A673 (cell line): ENCODE data around the gene TTL.
"Not testable (repeated sequence)": the region's sequence is repeated elsewhere in the genome, so short reads cannot be mapped to it uniquely, and the experiment has no call there.

Source experiments
- EZH2 ChIP-seq: fragments of 200-600 bp; sonication (generic); IDR thresholded peaks from 2 replicates; pipeline ENCODE4 v1.6.1; 2017; ENCODE audit warnings: borderline replicate concordance, low read depth, mild to moderate bottlenecking, mixed read lengths, antibody characterized with exemption, low read length; ENCODE audit not compliant: poor library complexity, severe bottlenecking
- TF ChIP-seq, protein P1 (sequence below): fragments of 300-800, 200-600 bp; sonication (generic); conservative IDR thresholded peaks from 2 replicates; pipeline ENCODE4 v1.5.1; 2017; ENCODE audit warnings: low read depth, mild to moderate bottlenecking, antibody characterized with exemption, low read length, moderate library complexity, mixed read lengths

- TF ChIP-seq, protein P1, sequence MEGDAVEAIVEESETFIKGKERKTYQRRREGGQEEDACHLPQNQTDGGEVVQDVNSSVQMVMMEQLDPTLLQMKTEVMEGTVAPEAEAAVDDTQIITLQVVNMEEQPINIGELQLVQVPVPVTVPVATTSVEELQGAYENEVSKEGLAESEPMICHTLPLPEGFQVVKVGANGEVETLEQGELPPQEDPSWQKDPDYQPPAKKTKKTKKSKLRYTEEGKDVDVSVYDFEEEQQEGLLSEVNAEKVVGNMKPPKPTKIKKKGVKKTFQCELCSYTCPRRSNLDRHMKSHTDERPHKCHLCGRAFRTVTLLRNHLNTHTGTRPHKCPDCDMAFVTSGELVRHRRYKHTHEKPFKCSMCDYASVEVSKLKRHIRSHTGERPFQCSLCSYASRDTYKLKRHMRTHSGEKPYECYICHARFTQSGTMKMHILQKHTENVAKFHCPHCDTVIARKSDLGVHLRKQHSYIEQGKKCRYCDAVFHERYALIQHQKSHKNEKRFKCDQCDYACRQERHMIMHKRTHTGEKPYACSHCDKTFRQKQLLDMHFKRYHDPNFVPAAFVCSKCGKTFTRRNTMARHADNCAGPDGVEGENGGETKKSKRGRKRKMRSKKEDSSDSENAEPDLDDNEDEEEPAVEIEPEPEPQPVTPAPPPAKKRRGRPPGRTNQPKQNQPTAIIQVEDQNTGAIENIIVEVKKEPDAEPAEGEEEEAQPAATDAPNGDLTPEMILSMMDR, result not testable (repeated sequence)
- not testable (repeated sequence) for TF ChIP-seq EZH2
Measured at GRCh38 chr2:112432390-112432734, 49.6 kb upstream of the TTL start.
